HG03354 (cell line): ENCODE results near the gene LYPD6.

ENCODE experiments used
- ATAC-seq: cut with Tn5 transposase; IDR thresholded peaks from one replicate; pipeline ENCODE4 v1.9.1; 2021; ENCODE audit warnings: mild to moderate bottlenecking; ENCODE audit not compliant: unreplicated experiment, poor library complexity, severe bottlenecking

LYPD6 gene

DNA sequence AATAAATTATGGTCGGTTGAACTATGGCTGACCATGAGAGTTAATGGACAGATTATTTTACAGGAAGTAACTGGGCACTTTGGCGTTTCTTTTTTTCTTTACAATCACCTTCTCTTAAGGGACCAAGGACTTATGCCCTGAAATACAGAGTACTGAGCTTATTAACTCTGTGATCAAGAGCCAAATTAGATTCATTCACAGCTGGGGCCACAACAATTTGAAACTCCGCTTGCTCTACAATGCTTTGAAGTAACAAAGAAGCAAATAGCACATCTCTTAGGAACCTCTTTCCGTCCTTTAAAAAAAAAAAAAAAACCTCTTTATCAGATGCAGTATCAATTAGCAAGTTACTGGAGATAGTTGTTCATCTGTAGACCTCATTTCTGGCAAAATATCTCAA is 112.0 kb downstream of the LYPD6 start:
- no peak for ATAC-seq

GRCh38 chr2:149443150-149443549 is 112.8 kb downstream of the LYPD6 start:
- no peak for ATAC-seq

GRCh38 chr2:149446748-149447147 is 116.4 kb downstream of the LYPD6 start:
- no peak for ATAC-seq

DNA sequence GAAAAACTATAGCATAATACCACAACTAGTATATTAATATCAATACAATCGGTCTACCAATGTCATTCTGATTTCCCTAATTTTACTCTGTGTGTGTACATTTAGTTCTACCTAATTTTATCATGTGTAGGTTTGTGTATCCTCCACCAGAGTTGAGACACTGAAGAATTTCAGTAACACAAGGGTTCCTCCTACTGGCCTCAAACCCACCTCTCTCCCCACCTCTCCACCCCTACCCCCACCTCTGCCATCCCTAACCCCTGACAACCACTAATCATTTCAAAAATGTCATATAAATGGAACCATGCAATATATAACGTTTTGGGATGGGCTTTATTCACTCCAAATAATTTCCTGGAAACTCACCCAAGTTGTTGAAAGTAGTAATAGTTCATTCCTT is 117.9 kb downstream of the LYPD6 start:
- no peak for ATAC-seq

DNA sequence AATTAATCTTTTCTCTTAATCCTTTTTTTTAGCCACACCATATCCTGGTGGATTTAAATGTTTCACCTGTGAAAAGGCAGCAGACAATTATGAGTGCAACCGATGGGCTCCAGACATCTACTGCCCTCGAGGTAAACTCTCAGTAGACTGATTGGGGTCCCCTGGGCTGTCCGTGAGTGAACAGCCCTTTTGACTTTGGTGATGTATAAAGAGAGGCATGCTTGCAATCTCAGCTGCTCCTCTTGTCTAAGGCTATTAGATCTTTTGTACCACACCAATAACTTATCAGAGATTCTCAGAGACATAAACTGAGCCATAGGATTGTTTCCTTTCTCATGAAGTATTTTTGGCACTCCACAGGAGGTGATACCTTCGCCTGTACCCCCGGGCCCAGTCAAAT is 118.6 kb downstream of the LYPD6 start:
- ATAC-seq = no peak

DNA sequence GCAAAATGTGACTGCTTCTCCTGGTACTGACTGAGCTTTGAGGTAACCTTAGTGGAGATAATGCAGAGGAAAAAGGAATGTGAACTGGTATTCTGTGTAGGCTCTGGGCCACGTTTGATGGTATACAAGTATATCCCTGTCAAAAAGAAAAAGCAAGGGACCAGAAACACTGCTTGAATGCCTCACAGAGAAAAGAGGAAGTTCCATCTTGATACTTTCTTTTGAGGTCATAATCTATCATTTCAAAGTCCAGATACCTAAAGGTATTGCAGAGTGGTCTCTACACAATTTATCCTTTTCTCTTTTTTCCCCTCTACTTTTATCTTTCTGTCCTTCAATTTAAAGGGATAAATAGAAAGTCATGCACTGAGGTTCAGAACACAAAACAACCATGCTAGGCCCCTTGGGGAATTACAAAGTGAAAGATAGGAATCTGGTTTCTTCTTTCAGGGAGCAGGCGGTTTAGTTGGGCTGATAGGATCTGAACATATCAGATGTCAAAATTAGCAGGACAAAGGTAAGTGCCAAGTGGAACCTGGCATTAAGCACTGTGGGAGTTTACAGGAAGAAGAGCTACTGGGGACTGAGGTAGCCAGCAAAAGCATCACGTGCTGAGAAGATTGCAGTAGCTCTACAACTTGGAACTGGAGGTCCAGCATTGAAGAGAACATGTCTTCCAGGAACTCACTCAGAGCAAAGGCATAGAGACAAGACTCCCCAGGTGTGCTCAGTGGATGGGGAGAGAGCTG is 121.2 kb downstream of the LYPD6 start:
- ATAC-seq = no peak

DNA sequence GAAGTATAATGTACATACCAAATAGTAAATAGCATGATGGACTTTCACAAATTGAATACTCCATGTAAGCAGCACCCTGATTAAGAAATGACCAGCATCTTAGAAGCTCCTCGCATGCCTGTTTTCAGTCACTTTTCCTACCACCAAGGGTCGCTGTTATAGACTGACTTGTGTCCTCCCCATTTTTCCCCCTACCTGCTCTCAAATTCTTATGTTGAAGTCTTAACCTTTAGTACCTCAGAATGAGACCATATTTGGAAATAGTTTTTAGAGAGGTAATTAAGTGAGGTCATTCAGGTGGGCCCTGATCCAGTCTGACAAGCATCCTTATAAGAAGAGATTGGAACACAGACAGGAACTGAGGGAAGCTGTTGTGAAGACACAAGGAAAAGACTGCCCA is 125.9 kb downstream of the LYPD6 start:
- ATAC-seq = no peak

DNA sequence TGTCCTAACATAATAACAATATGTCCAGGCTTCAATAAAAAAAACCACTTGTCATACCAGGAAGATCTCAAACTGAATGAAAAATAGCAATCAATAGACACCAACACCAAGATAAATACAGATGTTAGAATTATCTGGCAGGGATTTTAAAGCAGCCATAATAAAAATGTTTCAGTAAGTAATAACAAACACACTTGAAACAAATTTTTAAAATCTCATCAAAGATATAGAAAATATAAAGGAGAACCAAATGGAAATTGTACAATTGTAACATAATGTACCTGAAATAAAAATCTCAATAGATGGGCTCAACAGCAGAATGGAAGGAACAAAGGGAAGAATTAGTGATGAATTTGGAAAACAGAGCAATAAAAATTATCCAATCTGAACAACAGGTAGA is 128.1 kb downstream of the LYPD6 start:
- no peak for ATAC-seq

GRCh38 chr2:149463328-149464002 is 133.1 kb downstream of the LYPD6 start:
- ATAC-seq = peak; percentile 91

GRCh38 chr2:149464396-149464795 is 134.0 kb downstream of the LYPD6 start:
- ATAC-seq = no peak

GRCh38 chr2:149465873-149466272 is 135.5 kb downstream of the LYPD6 start:
- ATAC-seq = no peak

- no peak for ATAC-seq
These were observed 136.2 kb downstream of the LYPD6 start for GRCh38 chr2:149466635-149467034.

DNA sequence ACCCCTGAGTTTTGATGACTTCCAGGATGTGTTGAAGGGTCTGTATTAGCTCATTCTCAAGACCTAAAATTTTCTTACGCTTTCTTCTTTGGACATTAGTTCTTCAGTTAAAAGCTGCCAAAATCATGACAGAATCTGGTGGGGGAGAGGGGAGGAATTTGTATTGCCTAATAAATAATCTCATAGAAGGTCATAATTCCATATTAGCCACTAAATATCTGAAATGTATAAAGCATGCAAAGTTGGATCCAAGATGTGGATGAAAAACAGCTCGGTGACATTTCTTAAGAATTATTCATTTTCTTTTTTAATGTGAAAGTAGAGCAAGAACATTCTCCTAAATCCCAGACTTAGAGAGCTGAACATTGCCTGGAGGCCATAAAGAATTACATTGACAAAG is 137.0 kb downstream of the LYPD6 start:
- no peak for ATAC-seq

- no peak for ATAC-seq
These were observed 138.2 kb downstream of the LYPD6 start for GRCh38 chr2:149468636-149469035.

DNA sequence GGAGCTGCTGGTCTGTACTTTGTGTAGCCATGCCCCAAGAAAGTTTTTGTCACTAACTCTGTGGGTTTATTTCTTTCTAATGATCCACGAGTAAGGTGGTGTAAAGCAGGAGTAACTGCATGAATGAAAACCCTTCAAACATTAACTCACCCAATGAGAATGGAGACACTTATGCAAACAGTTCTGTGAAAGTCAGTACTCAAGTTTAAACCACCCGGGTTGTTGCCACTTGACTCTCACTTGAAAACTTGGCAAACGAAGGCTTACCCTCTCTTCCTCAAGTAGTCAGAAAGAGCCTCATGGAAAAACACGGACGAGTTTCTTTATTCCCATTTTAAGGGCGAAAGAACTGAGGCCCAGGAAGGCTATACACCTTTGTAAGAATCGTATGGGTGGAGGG is 139.7 kb downstream of the LYPD6 start:
- no peak for ATAC-seq

GRCh38 chr2:149472413-149472812 is 142.0 kb downstream of the LYPD6 start:
- no peak for ATAC-seq

DNA sequence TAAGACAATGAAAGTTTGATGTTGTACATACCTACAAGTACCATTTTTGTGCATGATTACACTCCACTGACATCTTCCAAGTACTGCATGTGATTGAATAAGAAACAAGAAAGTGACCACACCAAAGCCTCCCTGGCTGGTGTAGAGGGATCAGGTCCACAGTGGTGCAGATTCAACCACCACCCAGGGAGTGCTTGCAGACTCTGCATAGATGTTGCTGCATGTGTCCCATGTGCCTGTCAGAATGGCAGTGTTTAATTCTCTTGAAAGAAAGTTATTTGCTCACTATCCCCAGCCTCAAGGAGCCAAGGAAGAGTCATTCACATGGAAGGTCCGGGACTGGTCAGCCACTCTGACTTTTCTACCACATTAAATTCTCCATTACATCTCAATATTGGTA is 142.7 kb downstream of the LYPD6 start:
- ATAC-seq = no peak

GRCh38 chr2:149473521-149473920 is 143.1 kb downstream of the LYPD6 start:
- ATAC-seq = no peak

GRCh38 chr2:149483004-149483605 is 152.7 kb downstream of the LYPD6 start:
- no peak for ATAC-seq

DNA sequence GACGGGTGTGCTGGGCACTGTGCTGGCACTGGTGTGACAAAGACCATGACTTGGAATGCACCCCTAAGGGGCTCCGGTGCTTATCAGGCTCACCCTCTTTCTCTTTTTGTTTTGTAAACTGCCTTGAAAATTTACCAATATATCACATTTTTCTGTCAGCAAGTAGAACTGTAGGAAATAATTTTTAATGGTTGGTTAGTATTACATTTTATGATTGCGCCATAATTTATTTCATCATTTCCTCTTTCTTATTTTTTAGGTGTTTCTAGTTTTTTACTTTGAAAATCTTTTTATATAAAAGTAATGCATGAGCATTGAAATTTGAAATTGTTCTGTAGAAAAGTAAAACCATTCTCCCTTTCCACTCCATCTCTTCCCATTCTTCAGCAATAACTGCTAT is 156.3 kb downstream of the LYPD6 start:
- no peak for ATAC-seq

GRCh38 chr2:149487189-149487588 is 156.8 kb downstream of the LYPD6 start:
- no peak for ATAC-seq
